ENCODE data around the gene TMED5.
"Not testable (repeated sequence)": the region's sequence is repeated elsewhere in the genome, so short reads cannot be mapped to it uniquely, and the experiment has no call there.

Gene TMED5

DNA sequence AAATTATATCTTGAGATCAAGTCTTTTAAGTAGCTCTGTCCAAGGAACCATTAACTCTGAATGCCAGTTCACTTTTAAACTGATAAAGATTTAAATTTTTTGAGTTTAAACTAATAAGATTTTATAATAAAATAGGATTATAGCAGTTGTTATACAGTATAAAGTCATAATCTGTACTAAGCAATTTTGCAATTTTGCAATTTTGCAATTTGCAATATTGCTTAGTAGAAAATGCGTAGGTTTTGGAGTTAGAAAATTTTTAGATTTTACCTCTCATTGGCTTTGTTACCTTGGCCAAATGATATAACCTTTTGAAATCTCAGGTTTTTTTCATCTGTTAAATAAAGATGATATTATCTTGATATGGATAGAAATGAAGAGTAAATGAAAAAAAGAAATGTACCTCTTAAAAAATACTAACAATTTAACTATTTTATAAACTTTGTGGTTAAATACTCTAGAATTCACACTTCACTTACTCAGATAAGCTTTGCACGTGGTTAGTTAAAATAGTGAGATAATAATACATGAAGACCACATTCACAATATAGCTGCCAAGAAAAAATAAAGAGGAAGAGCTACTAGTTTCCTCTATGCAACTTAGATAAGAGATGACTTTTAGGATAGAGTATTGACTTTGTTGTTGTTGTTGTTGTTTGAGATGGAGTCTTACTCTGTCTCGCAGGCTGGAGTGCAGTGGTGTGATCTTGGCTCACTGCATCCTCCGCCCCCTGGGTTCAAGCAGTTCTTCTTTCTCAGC, 14.2 kb upstream of the TMED5 start:
- no peak overlapping the region for H3K4me3 ChIP-seq (ENCODE audit: low read depth, low read length)
- DNase-seq (ENCODE audit: low read depth) = no peak
- TF ChIP-seq MYC (IDR thresholded peaks at IDR 0.05; ENCODE audit: low read depth, low read length) (no peak), POLR2A (IDR thresholded peaks at IDR 0.05; ENCODE audit: extremely low read depth, insufficient read length) (no peak), CTCF (IDR thresholded peaks at IDR 0.05; ENCODE audit: low read depth, low read length) (no peak)
- TF ChIP-seq, protein P1, sequence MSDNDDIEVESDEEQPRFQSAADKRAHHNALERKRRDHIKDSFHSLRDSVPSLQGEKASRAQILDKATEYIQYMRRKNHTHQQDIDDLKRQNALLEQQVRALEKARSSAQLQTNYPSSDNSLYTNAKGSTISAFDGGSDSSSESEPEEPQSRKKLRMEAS (IDR thresholded peaks at IDR 0.05; ENCODE audit: low read depth, low read length) = no peak

- H3K4me3 ChIP-seq (ENCODE audit: low read depth, low read length) = no peak overlapping the region
- DNase-seq (ENCODE audit: low read depth) = no peak
- TF ChIP-seq MYC (IDR thresholded peaks at IDR 0.05; ENCODE audit: low read depth, low read length) = no peak
- no peak for TF ChIP-seq POLR2A (IDR thresholded peaks at IDR 0.05; ENCODE audit: extremely low read depth, insufficient read length)
- no peak for TF ChIP-seq CTCF (IDR thresholded peaks at IDR 0.05; ENCODE audit: low read depth, low read length)
- TF ChIP-seq, protein P1 (IDR thresholded peaks at IDR 0.05; ENCODE audit: low read depth, low read length) = no peak
Observed at GRCh38 chr1:93190432-93190831, 10.2 kb upstream of the TMED5 start.

DNA sequence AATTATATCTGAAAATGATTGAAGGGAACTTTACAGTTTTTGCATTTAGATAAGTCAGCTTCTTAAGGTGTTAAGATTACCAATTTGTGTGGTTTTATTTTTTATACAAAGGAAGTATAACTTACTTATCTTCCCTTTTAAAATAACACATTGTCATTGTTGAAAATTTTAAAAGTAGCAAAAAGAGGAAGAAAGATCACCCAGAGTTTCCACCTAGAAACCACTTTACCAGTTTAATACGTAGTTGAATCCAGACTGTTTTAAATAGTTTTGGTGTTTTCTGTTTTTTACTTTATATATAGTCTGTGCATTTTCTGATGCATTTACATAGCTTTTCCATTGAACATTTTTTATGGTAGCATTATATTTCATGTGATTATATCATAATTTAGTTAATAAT, 6.5 kb upstream of the TMED5 start:
- TF ChIP-seq CTCF (IDR thresholded peaks at IDR 0.05; ENCODE audit: low read depth, low read length) (no peak), POLR2A (IDR thresholded peaks at IDR 0.05; ENCODE audit: extremely low read depth, insufficient read length) (no peak), MYC (IDR thresholded peaks at IDR 0.05; ENCODE audit: low read depth, low read length) (no peak)
- TF ChIP-seq, protein P1 (IDR thresholded peaks at IDR 0.05; ENCODE audit: low read depth, low read length) = no peak
- peak; percentile 56 for DNase-seq (ENCODE audit: low read depth)
- H3K4me3 ChIP-seq (ENCODE audit: low read depth, low read length) = no peak overlapping the region

- DNase-seq (ENCODE audit: low read depth) = peak; percentile 80
- TF ChIP-seq, protein P1 (IDR thresholded peaks at IDR 0.05; ENCODE audit: low read depth, low read length) = no peak
- peak; percentile 87 for TF ChIP-seq POLR2A (IDR thresholded peaks at IDR 0.05; ENCODE audit: extremely low read depth, insufficient read length)
- H3K4me3 ChIP-seq (ENCODE audit: low read depth, low read length) = peak within 1 kb of the TSS; percentile 86
Observed at GRCh38 chr1:93180723-93181613, 755 bp upstream of the TMED5 start, which contains the start of gene CCDC18. TSS of gene CCDC18 (plus strand) at chr1:93180724. CDS start at chr1:93183362, 2,638 bp downstream.

DNA sequence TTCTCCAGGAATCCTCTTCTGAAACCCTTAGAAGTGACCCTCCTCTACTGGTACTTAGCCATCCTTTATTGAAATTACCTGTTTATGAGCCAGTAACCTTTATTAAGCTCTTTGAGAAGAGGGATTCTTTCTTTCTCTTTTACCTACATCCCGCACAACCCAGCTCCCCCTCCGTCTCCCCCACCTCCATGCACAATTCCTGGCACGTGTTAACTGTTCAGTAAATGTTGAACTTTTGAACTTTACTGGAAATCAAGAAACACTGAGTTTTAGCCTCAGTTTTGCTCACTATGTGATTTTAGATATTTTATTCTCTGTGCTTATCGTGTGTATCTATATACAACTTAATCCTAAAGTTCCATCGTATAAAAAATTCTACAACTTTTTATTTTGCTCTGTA, 1.8 kb downstream of the TMED5 start:
- DNase-seq (ENCODE audit: low read depth) = peak; percentile 14
- TF ChIP-seq, protein P1 (IDR thresholded peaks at IDR 0.05; ENCODE audit: low read depth, low read length) = 0 out of 2 replicates have a peak, but pooled peaks have one; percentile 18
- no peak for TF ChIP-seq POLR2A (IDR thresholded peaks at IDR 0.05; ENCODE audit: extremely low read depth, insufficient read length)
- peak overlapping the region; percentile 86 for H3K4me3 ChIP-seq (ENCODE audit: low read depth, low read length)

DNA sequence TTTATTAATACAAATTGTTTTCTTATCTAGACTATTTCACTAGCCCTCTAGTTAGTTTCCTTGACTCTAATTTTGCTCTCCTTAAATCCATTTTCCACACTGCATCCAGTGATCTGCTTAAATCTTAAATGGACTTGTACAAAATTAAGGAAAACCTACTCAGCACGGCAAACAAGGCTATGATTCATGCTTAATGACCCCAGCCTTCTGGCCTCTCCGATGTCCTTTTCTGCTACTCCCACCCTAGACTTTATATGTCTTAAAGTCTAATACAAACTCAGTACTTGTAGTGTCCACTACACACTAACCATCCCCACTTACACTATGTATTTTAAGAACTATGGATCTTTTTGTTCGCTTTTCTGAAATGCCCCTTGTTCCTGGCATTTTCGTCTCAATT, 2.2 kb downstream of the TMED5 start:
- no peak for TF ChIP-seq POLR2A (IDR thresholded peaks at IDR 0.05; ENCODE audit: extremely low read depth, insufficient read length)
- TF ChIP-seq, protein P1 (IDR thresholded peaks at IDR 0.05; ENCODE audit: low read depth, low read length) = no peak
- TF ChIP-seq MYC (IDR thresholded peaks at IDR 0.05; ENCODE audit: low read depth, low read length) = no peak
- no peak for TF ChIP-seq CTCF (IDR thresholded peaks at IDR 0.05; ENCODE audit: low read depth, low read length)
- peak; percentile 17 for DNase-seq (ENCODE audit: low read depth)

GRCh38 chr1:93174638-93175037, 5.6 kb downstream of the TMED5 start:
- DNase-seq (ENCODE audit: low read depth) = not testable (repeated sequence)

More for the DNA sequence above, 2.2 kb downstream of the TMED5 start:
- H3K4me3 ChIP-seq (ENCODE audit: low read depth, low read length) = peak overlapping the region; percentile 86

More at GRCh38 chr1:93174638-93175037, 5.6 kb downstream of the TMED5 start:
- not testable (repeated sequence) for H3K4me3 ChIP-seq (ENCODE audit: low read depth, low read length)
